Stomach smooth muscle (tissue), 2 donors: ENCODE measurements around the gene ZNF512.

Experiments used
- H3K27ac ChIP-seq: one replicate; pipeline ENCODE4 v1.7.0; 2013; ENCODE audit warnings: mild to moderate bottlenecking, low read length, inconsistent platforms
- H3K27me3 ChIP-seq, 2 donors: one replicate each; pipeline ENCODE4 v1.7.0; 2013; ENCODE audit warnings: low read length in 2 of 2; ENCODE audit not compliant: insufficient read depth in 2 of 2, control insufficient read depth in 1 of 2
- H3K36me3 ChIP-seq, 2 donors: one replicate each; pipeline ENCODE4 v1.7.0; 2013; ENCODE audit warnings: low read length in 2 of 2; ENCODE audit not compliant: control insufficient read depth in 2 of 2, insufficient read depth in 2 of 2
- H3K4me1 ChIP-seq: one replicate; pipeline ENCODE4 v1.7.0; 2013; ENCODE audit warnings: low read length; ENCODE audit not compliant: control insufficient read depth, insufficient read depth
- H3K4me3 ChIP-seq, 2 donors: one replicate each; pipeline ENCODE4 v1.7.0; 2013; ENCODE audit warnings: low read length in 2 of 2
- H3K9ac ChIP-seq, 2 donors: one replicate each; pipeline ENCODE4 v1.7.0; 2013; ENCODE audit warnings: low read length in 2 of 2, mild to moderate bottlenecking in 1 of 2
- H3K9me3 ChIP-seq, 2 donors: one replicate each; pipeline ENCODE4 v1.7.0; 2013; ENCODE audit warnings: low read length in 2 of 2; ENCODE audit not compliant: control insufficient read depth in 2 of 2
- donor health status: healthy.
- donor health status: Pancreatic carcinoma.

Gene ZNF512

DNA sequence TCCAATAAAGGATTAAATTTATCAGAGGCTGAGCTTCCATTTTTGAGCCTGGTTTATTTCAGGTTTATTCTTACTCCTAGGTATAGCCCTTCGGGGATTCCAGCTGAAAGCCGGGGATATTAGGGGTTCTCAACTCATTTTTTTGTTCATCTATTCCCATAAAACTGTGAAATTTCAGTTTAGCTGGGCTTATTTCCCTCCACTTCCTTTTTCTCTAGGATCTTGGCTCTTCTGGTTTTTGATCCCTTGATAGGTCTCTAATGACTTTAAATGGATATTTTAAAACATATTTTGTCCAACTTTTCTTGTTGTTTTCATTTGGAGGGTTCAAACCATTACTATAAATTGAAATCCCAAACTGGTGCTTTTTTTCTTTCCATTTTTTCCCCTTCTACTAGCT is 23.6 kb upstream of the ZNF512 start:
- no peaks in the 10 kb centered on the region for H3K9me3 ChIP-seq
- no peaks in the 10 kb centered on the region for H3K36me3 ChIP-seq
- no peak overlapping the region for H3K9ac ChIP-seq
- H3K4me3 ChIP-seq = no peak overlapping the region
- H3K27me3 ChIP-seq = peaks cover 2 to 8% of the 10 kb centered on the region in 2 donors
- no peaks in the 10 kb centered on the region for H3K4me1 ChIP-seq
- H3K27ac ChIP-seq = no peak overlapping the region

DNA sequence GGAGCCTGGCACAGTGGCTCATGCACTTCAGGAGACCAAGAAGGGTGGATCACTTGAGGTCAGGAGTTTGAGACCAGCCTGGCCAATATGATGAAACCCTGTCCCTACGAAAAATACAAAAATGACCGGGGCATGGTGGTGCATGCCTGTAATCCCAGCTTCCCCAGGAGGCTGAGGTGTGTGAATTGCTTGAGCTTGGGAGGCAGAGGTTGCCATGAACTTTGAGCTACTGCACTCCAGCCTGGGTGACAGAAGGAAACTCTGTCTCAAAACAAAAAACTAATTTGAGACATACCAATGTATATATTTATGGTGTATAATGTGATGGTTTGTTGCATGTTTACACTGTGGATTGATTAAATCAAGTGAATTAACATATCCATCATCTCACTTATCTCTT is 21.8 kb upstream of the ZNF512 start:
- Histone ChIP-seq H3K9me3 (no peaks in the 10 kb centered on the region), H3K27ac (no peak overlapping the region), H3K4me3 (no peak overlapping the region), H3K9ac (no peak overlapping the region), H3K4me1 (no peaks in the 10 kb centered on the region), H3K27me3 (peaks cover under 1 to 8% of the 10 kb centered on the region in 2 donors), H3K36me3 (no peaks in the 10 kb centered on the region)

DNA sequence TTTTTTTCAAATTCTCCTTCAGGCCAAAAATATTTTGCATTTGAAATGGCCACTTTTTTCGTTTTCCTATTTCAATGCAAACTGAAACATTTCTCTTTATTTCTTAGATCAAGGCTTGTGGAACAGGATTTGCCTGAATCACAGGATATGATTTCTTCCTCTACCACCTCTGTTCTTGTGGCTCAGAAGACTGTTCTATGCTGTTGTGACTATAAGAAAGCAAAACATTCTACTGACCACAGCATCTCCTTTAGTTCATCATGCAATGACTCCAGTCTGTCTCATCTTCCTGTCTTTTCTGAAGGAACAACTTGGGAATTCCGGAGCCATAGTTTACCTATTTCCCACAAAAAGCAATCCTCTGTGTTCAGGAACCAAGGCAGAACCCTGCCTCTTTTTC is 16.2 kb upstream of the ZNF512 start:
- no peak overlapping the region for H3K9ac ChIP-seq
- no peaks in the 10 kb centered on the region for H3K36me3 ChIP-seq
- H3K4me1 ChIP-seq = no peaks in the 10 kb centered on the region
- peaks cover 0 to 2% of the 10 kb centered on the region in 2 donors for H3K9me3 ChIP-seq
- no peak overlapping the region for H3K4me3 ChIP-seq
- no peak overlapping the region for H3K27ac ChIP-seq
- H3K27me3 ChIP-seq = peaks cover under 1 to 2% of the 10 kb centered on the region in 2 donors

DNA sequence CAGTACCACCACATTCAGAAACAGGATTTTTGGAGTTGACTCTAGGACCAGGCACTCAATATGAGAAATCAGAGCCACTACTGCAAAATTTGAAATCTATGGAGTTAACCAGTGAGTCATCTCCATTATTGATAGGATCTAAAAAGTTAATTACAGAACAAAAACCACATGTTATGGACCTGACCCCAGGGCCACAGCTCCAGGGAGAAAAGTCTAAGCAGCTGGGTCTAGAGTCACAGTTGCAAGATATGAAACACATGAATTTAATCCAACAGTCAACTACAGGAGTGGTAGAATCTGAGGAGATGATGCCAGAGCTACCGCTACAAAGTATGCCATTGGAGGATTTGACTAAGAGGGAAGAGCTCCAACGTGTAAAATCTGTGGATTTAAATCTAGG is 13.4 kb upstream of the ZNF512 start:
- Histone ChIP-seq H3K27me3 (peaks cover 0 to 2% of the 10 kb centered on the region in 2 donors), H3K4me1 (no peaks in the 10 kb centered on the region), H3K4me3 (no peak overlapping the region), H3K9ac (no peak overlapping the region), H3K27ac (no peak overlapping the region), H3K9me3 (peaks cover 10 to 26% of the 10 kb centered on the region in 2 donors), H3K36me3 (no peaks in the 10 kb centered on the region)

DNA sequence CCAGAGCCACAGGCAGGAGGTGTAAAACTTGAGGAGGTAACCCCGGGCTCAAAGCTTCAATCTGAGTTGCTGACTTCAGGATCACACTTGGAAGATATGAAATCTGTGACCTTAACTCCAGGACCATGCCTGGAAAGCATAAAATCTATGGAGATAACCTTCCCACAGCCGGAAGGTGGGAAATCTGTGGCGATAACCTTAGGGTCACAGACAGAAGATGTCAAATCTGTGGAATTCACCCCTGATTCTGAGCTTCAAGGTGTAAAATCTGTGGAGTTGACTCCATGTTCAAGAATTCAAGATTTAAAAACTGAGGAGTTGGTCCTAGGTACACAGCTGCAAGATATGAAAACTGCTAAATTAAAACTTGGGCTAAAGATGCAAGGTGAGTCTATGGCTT is 11.6 kb upstream of the ZNF512 start:
- Histone ChIP-seq H3K9ac (no peak overlapping the region), H3K4me3 (no peak overlapping the region), H3K9me3 (peaks cover 23 to 34% of the 10 kb centered on the region in 2 donors), H3K36me3 (no peaks in the 10 kb centered on the region), H3K27me3 (peaks cover 0 to 2% of the 10 kb centered on the region in 2 donors), H3K27ac (no peak overlapping the region), H3K4me1 (no peaks in the 10 kb centered on the region)

DNA sequence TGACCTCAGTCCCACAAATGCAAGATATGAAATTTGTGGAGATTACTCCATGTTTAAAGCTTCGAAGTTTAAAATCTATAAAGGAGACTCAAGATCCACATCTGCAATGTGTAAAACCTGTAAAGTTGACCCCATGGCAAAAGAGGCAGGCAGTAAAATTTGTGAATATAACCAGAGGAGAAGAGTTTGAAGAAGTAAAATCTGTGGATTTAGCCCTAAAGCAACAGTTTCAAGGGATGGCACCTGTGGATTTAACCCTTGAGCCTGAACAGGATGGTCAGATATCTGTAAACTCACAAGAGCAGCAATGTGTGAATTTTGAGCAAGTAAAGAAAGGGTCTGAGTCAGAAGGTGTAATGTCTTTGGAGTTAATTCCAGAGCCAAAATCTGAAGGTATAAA is 11.2 kb upstream of the ZNF512 start:
- H3K9me3 ChIP-seq = peaks cover 26 to 37% of the 10 kb centered on the region in 2 donors

DNA sequence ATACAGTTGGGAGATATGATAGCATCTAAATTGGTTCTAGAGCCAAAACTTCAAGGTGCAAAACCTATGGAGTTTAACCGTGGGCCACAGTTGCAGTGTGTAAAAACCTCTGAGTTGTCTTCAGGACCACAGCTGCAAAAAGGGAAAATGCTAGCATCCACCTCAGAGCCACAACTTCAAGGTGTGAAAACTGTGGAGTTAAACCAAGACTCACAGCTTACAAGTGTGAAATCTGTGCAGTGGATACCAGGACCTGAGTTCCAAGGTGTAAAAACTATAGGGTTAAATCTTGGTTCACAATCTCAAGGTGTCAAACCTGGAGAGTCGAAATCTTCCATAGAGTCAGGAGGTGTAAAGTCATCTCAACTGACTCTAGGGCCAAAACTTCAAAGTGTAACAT is 10.4 kb upstream of the ZNF512 start:
- Histone ChIP-seq H3K36me3 (no peaks in the 10 kb centered on the region), H3K9ac (no peak overlapping the region), H3K9me3 (peaks cover 32 to 44% of the 10 kb centered on the region in 2 donors), H3K27me3 (no peaks in the 10 kb centered on the region), H3K4me1 (no peaks in the 10 kb centered on the region), H3K27ac (no peak overlapping the region), H3K4me3 (no peak overlapping the region)

More for the DNA sequence above, 11.2 kb upstream of the ZNF512 start:
- Histone ChIP-seq H3K4me3 (no peak overlapping the region), H3K9ac (no peak overlapping the region), H3K4me1 (no peaks in the 10 kb centered on the region), H3K27me3 (no peaks in the 10 kb centered on the region), H3K36me3 (no peaks in the 10 kb centered on the region), H3K27ac (no peak overlapping the region)

DNA sequence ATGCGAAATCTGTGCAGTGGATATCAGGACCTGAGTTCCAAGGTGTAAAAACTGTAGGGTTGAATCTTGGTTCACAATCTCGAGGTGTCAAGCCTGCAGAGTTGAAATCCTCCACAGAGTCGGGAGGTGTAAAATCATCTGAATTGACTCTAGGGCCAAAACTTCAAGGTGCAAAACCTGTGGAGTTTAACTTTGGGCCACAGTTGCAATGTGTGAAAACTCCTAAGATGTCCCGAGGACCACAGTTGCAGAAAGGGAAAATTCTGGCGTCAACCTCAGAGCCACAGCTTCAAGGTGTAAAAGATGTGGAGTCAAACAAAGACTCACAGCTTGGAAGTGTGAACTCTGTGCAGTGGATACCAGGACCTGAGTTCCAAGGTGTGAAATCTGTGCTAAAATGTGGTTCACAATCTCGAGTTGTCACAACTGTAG is 9.8 kb upstream of the ZNF512 start:
- H3K4me1 ChIP-seq = no peaks in the 10 kb centered on the region
- H3K9me3 ChIP-seq = peaks cover 37 to 49% of the 10 kb centered on the region in 2 donors
- H3K36me3 ChIP-seq = no peaks in the 10 kb centered on the region
- H3K27ac ChIP-seq = no peak overlapping the region
- no peak overlapping the region for H3K4me3 ChIP-seq
- no peak overlapping the region for H3K9ac ChIP-seq
- H3K27me3 ChIP-seq = no peaks in the 10 kb centered on the region

DNA sequence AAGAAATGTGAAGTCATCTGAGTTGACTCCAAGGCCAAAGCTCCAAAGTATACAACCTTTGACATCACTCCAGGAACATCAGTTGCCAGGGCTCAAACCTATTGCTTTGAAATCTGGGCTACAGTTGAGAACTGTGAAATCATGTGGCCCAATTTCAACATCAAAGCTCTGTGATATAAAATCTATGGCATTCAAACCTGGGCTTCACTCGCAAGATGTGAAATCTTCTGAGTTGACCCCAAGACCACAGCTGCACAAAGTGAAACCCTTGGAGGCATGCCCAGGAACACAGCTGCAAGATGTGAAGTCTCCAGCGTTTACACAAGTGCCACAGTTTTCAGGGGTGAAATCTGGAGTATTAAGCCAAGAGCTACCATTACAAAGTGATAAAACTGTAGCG is 9.4 kb upstream of the ZNF512 start:
- H3K27ac ChIP-seq = no peak overlapping the region
- peaks cover 41 to 52% of the 10 kb centered on the region in 2 donors for H3K9me3 ChIP-seq
- H3K4me1 ChIP-seq = no peaks in the 10 kb centered on the region
- no peak overlapping the region for H3K4me3 ChIP-seq
- H3K9ac ChIP-seq = no peak overlapping the region
- H3K36me3 ChIP-seq = no peaks in the 10 kb centered on the region
- no peaks in the 10 kb centered on the region for H3K27me3 ChIP-seq

DNA sequence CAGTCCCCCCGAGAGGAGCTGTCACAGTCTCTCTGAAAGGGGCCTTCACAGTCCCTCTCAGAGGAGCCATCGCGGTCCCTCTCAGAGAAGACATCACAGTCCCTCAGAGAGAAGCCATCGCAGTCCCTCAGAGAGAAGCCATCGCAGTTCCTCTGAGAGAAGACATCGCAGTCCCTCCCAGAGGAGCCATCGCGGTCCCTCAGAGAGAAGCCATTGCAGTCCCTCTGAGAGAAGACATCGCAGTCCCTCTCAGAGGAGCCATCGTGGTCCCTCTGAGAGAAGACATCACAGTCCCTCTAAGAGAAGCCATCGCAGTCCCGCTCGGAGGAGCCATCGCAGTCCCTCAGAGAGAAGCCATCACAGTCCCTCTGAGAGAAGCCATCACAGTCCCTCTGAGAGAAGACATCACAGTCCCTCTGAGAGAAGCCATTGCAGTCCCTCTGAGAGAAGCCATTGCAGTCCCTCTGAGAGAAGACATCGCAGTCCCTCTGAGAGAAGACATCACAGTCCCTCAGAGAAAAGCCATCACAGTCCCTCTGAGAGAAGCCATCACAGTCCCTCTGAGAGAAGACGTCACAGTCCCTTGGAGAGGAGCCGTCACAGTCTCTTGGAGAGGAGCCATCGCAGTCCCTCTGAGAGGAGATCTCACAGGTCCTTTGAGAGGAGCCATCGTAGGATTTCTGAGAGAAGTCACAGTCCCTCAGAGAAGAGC is 1.3 kb upstream of the ZNF512 start:
- Histone ChIP-seq H3K9ac (no peak overlapping the region), H3K27ac (no peak overlapping the region)

DNA sequence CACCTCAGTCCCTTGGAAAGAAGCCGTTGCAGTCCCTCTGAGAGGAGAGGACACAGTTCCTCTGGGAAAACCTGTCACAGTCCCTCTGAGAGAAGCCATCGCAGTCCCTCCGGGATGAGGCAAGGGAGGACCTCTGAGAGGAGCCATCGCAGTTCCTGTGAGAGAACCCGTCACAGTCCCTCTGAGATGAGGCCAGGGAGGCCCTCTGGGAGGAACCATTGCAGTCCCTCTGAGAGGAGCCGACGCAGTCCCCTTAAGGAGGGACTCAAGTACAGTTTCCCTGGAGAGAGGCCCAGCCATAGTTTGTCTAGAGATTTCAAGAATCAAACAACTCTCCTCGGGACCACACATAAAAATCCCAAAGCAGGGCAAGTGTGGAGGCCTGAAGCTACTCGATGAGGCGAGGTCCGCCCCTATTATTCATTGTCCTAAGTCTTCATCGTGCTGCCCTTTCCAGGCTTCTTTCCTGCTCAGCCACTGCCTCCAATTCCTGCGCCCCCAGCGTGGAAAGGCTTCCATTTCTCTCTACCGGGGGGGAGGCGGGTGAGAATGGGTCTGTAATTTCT is 630 bp upstream of the ZNF512 start:
- peak overlapping the region; percentile 83 for H3K27ac ChIP-seq
- H3K4me3 ChIP-seq = peak overlapping the region; percentile 96
- H3K27me3 ChIP-seq = no peaks in the 10 kb centered on the region
- H3K9me3 ChIP-seq = peaks cover 18 to 19% of the 10 kb centered on the region in 2 donors
- peaks cover 17% of the 10 kb centered on the region for H3K4me1 ChIP-seq
- peak overlapping the region; percentile 80 to 95 for H3K9ac ChIP-seq
- no peaks in the 10 kb centered on the region for H3K36me3 ChIP-seq

More for the DNA sequence above, 1.3 kb upstream of the ZNF512 start:
- Histone ChIP-seq H3K36me3 (no peaks in the 10 kb centered on the region), H3K27me3 (no peaks in the 10 kb centered on the region), H3K4me3 (no peak overlapping the region), H3K9me3 (peaks cover 23 to 25% of the 10 kb centered on the region in 2 donors), H3K4me1 (peaks cover 17% of the 10 kb centered on the region)
